ENCODE results near the gene NELL2. TPM values are rescaled to one million over a fixed set of nuclear protein-coding genes. Genes with fewer than 3 reads are reported as not detected.

The NELL2 gene
- total and polyA plus RNA-seq, 10 of the 15 experiments (the other 5 are each of a cell fraction or from before 2014, with no cell fraction given): 0.27 to 2.3 (median 0.76) TPM

DNA sequence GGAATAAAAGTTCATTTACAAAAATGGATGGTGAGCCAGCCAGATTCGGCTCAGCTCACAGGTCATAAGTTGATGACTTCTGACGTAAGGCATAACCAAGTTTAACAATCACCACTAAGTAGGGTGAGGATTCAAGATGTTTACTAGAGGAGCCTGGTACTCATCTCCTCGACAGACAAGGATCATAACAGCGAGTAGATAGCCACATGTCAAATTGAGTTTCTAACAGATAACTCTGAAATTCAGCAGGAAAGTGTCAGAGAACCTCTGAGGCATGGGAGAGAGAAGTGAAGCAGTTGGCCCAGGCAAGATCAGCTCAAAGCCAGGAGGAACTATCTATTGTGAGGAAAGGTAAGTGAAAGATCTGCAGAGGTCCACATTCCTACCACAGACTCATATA lies 208.7 kb downstream of the NELL2 start:
- H3K79me2 ChIP-seq (ENCODE audit: control insufficient read depth, insufficient read depth, low read length): no peaks in the 10 kb centered on the region
- ChIA-PET POLR2A (no interaction called here), SMC1A (ENCODE audit: uncharacterized antibody, unreplicated experiment) (no interaction called here), RAD21 (ENCODE audit: unreplicated experiment) (no interaction called here), CTCF (no interaction called here)
- 12% methylated on average over 4 of the region's 4 CpGs for WGBS (ENCODE audit: insufficient coverage, insufficient replicate concordance, low lambda C conversion rate, missing lambda C conversion rate)
- H3K4me3 ChIP-seq: no peak overlapping the region
- in situ Hi-C loops (cut with MboI): no loop called here
- H3K4me1 ChIP-seq (ENCODE audit: control insufficient read depth, insufficient read depth, low read length): no peaks in the 10 kb centered on the region
- no peak for TF ChIP-seq ZBTB4 (CRISPR knock-in tag; IDR thresholded peaks at IDR 0.05)
- TF ChIP-seq IKZF2 (IDR thresholded peaks at IDR 0.05): no peak
- no peak for TF ChIP-seq WRNIP1 (IDR thresholded peaks at IDR 0.05; ENCODE audit: borderline replicate concordance, low read depth, low read length)
- no peak for TF ChIP-seq MTA2 (IDR thresholded peaks at IDR 0.05; ENCODE audit: low read depth)
- TF ChIP-seq SREBF1 (IDR thresholded peaks at IDR 0.05; ENCODE audit: low read length): no peak
- no peak for TF ChIP-seq STAT1 (conservative IDR thresholded peaks at IDR 0.05)
- TF ChIP-seq SP1 (IDR thresholded peaks at IDR 0.05; ENCODE audit: low read depth, low read length): no peak
- no peak for TF ChIP-seq ZNF384 (IDR thresholded peaks at IDR 0.05; ENCODE audit: borderline replicate concordance, low read depth, low read length)
- TF ChIP-seq RB1 (IDR thresholded peaks at IDR 0.05; ENCODE audit: borderline replicate concordance): no peak
- TF ChIP-seq ZBTB11 (CRISPR knock-in tag; IDR thresholded peaks at IDR 0.05): no peak
- no peaks in the 10 kb centered on the region for H3K9me3 ChIP-seq (replicated peaks; ENCODE audit: control insufficient read depth, insufficient read depth, low read length)
- no TSS peak for BruUV-seq (replicated peaks)
- H3K27ac ChIP-seq (ENCODE audit: control insufficient read depth, insufficient read depth): no peak overlapping the region
- H3K4me2 ChIP-seq (ENCODE audit: control insufficient read depth, insufficient read depth): no peak overlapping the region
- no peak overlapping the region for H3K9ac ChIP-seq (ENCODE audit: control insufficient read depth, insufficient read depth, low read length)
- DNase-seq (ENCODE audit: low read depth, low spot score) (no peak), ATAC-seq (no peak), FAIRE-seq (no peak)
- no peaks in the 10 kb centered on the region for H3K27me3 ChIP-seq (replicated peaks in 1 of 2; ENCODE audit: control insufficient read depth in 2 of 2, insufficient read depth in 2 of 2, low read length in 1 of 2)
- H2AFZ ChIP-seq (ENCODE audit: control insufficient read depth, low read depth, low read length): no peak overlapping the region
- no peaks in the 10 kb centered on the region for H4K20me1 ChIP-seq (ENCODE audit: control insufficient read depth, insufficient read depth)
- H3K36me3 ChIP-seq (ENCODE audit: control insufficient read depth in 2 of 2, insufficient read depth in 2 of 2, low read length in 1 of 2): no peaks in the 10 kb centered on the region
- intact Hi-C loops (cut with micrococcal nuclease; ENCODE audit: unreplicated experiment): no loop called here
